OCI-LY3 (cell line): Measurements from ENCODE around the gene COL4A5.

Experiments used
- H2AFZ ChIP-seq: fragments of 200-600, 300-600 bp; shearing (Covaris generic); 2 replicates; pipeline ENCODE4 v1.6.0; 2014; ENCODE audit warnings: antibody characterized with exemption, low read depth, low read length
- H3K27ac ChIP-seq: fragments of 200-600, 300-600 bp; sonication (generic); 2 replicates; pipeline ENCODE4 v1.5.1; 2014; ENCODE audit warnings: mild to moderate bottlenecking, low read length, moderate library complexity, mixed read lengths
- H3K27me3 ChIP-seq: fragments of 200-600, 300-600 bp; sonication (generic); 2 replicates; pipeline ENCODE4 v1.6.1; 2014; ENCODE audit warnings: low read depth, low read length, mixed read lengths
- H3K36me3 ChIP-seq: fragments of 200-600, 300-600 bp; sonication (generic); replicated peaks from 2 replicates; pipeline ENCODE3; 2014; ENCODE audit warnings: low read depth, low read length, mixed read lengths
- H3K4me1 ChIP-seq: fragments of 300-600, 200-600 bp; sonication (generic); 2 replicates; pipeline ENCODE4 v1.6.1; 2014; ENCODE audit warnings: low read length, mixed read lengths
- H3K4me2 ChIP-seq: fragments of 200-600, 300-600 bp; sonication (generic); 2 replicates; pipeline ENCODE4 v1.6.1; 2014; ENCODE audit warnings: low read length, mixed read lengths
- H3K4me3 ChIP-seq: fragments of 300-600, 200-600 bp; sonication (generic); 2 replicates; pipeline ENCODE4 v1.5.1; 2014; ENCODE audit warnings: antibody characterized with exemption, mild to moderate bottlenecking, low read length, moderate library complexity
- H3K79me2 ChIP-seq: fragments of 300-600, 200-600 bp; shearing (Covaris generic); 2 replicates; pipeline ENCODE4 v1.6.1; 2014; ENCODE audit warnings: mild to moderate bottlenecking, low read length, mixed read lengths
- H3K9ac ChIP-seq: fragments of 300-600, 200-600 bp; shearing (Covaris generic); 2 replicates; pipeline ENCODE4 v1.6.0; 2014; ENCODE audit warnings: mild to moderate bottlenecking, low read length, moderate library complexity
- H3K9me3 ChIP-seq: fragments of 200-600, 300-600 bp; shearing (Covaris generic); 2 replicates; pipeline ENCODE4 v1.6.1; 2014; ENCODE audit warnings: low read length, mixed read lengths; ENCODE audit not compliant: insufficient read depth
- H4K20me1 ChIP-seq: fragments of 200-600, 300-600 bp; sonication (generic); 2 replicates; pipeline ENCODE4 v1.6.1; 2016; ENCODE audit warnings: low read length, mixed read lengths; ENCODE audit not compliant: insufficient read depth
- CTCF ChIP-seq: fragments of 200-600, 300-600 bp; sonication (generic); IDR thresholded peaks from 2 replicates; pipeline ENCODE4 v1.5.1; 2014; ENCODE audit warnings: antibody characterized with exemption, low read length, low read depth
- EZH2phosphoT487 ChIP-seq: fragments of 200-600 bp; shearing (Covaris generic); IDR thresholded peaks from 2 replicates; pipeline ENCODE4 v1.6.1; 2018; ENCODE audit warnings: antibody characterized with exemption, mixed run types, low read depth

COL4A5 gene

GRCh38 chrX:108699368-108699767 lies 259.7 kb downstream of the COL4A5 start:
- TF ChIP-seq CTCF: peak; percentile 62
- no peak for TF ChIP-seq EZH2phosphoT487
- Histone ChIP-seq H3K36me3 (no peaks in the 10 kb centered on the region), H3K4me1 (no peaks in the 10 kb centered on the region), H3K27me3 (no peaks in the 10 kb centered on the region), H4K20me1 (no peaks in the 10 kb centered on the region), H2AFZ (no peak overlapping the region), H3K27ac (no peak overlapping the region), H3K79me2 (no peaks in the 10 kb centered on the region), H3K9me3 (no peaks in the 10 kb centered on the region), H3K9ac (no peak overlapping the region), H3K4me2 (peak overlapping the region; percentile 48; the same call in 1 of the 2 replicates), H3K4me3 (0 out of 2 replicates have a peak overlapping the region, but pooled peaks have one; percentile 31)

GRCh38 chrX:108701633-108702032 lies 262.0 kb downstream of the COL4A5 start:
- Histone ChIP-seq H3K4me2 (no peak overlapping the region), H2AFZ (no peak overlapping the region), H3K9ac (no peak overlapping the region), H3K36me3 (no peaks in the 10 kb centered on the region), H4K20me1 (no peaks in the 10 kb centered on the region), H3K79me2 (no peaks in the 10 kb centered on the region), H3K27ac (no peak overlapping the region), H3K4me1 (no peaks in the 10 kb centered on the region), H3K4me3 (no peak overlapping the region), H3K27me3 (no peaks in the 10 kb centered on the region), H3K9me3 (no peaks in the 10 kb centered on the region)
- no peak for TF ChIP-seq CTCF
- no peak for TF ChIP-seq EZH2phosphoT487

GRCh38 chrX:108702530-108702929 lies 262.9 kb downstream of the COL4A5 start:
- H3K9me3 ChIP-seq: no peaks in the 10 kb centered on the region
- no peaks in the 10 kb centered on the region for H3K79me2 ChIP-seq
- H4K20me1 ChIP-seq: no peaks in the 10 kb centered on the region
- no peak overlapping the region for H2AFZ ChIP-seq
- no peaks in the 10 kb centered on the region for H3K36me3 ChIP-seq
- no peak for TF ChIP-seq EZH2phosphoT487
- TF ChIP-seq CTCF: no peak
- H3K9ac ChIP-seq: no peak overlapping the region
- no peaks in the 10 kb centered on the region for H3K27me3 ChIP-seq
- no peaks in the 10 kb centered on the region for H3K4me1 ChIP-seq
- H3K4me3 ChIP-seq: no peak overlapping the region
- no peak overlapping the region for H3K4me2 ChIP-seq
- H3K27ac ChIP-seq: no peak overlapping the region

- no peaks in the 10 kb centered on the region for H3K79me2 ChIP-seq
- H3K4me3 ChIP-seq: no peak overlapping the region
- H3K27me3 ChIP-seq: no peaks in the 10 kb centered on the region
- TF ChIP-seq EZH2phosphoT487 (no peak), CTCF (no peak)
- H2AFZ ChIP-seq: no peak overlapping the region
- H3K36me3 ChIP-seq: no peaks in the 10 kb centered on the region
- H3K4me2 ChIP-seq: no peak overlapping the region
- H3K4me1 ChIP-seq: no peaks in the 10 kb centered on the region
- no peaks in the 10 kb centered on the region for H4K20me1 ChIP-seq
- H3K9me3 ChIP-seq: no peaks in the 10 kb centered on the region
- H3K9ac ChIP-seq: no peak overlapping the region
- no peak overlapping the region for H3K27ac ChIP-seq
These were observed 265.2 kb downstream of the COL4A5 start for GRCh38 chrX:108704839-108705238.
